HG03460 (cell line): ENCODE measurements around the gene TIGAR.

ENCODE experiments used
- ATAC-seq: cut with Tn5 transposase; IDR thresholded peaks from one replicate; pipeline ENCODE4 v1.9.1; 2021; ENCODE audit not compliant: unreplicated experiment

TIGAR gene

GRCh38 chr12:4320853-4321701, at the start of gene TIGAR:
TSS of gene TIGAR (plus strand) at chr12:4321213. CDS start at chr12:4321272, 59 bp downstream.
- peak; percentile 91 for ATAC-seq

GRCh38 chr12:4271717-4272423, 49.1 kb upstream of the TIGAR start:
- peak; percentile 46 for ATAC-seq

GRCh38 chr12:4272424-4273272, 48.4 kb upstream of the TIGAR start:
- ATAC-seq: no peak

GRCh38 chr12:4273273-4273651, 47.8 kb upstream of the TIGAR start:
- ATAC-seq: no peak

GRCh38 chr12:4273652-4274395, 47.2 kb upstream of the TIGAR start, which contains the start of gene CCND2:
TSS of gene CCND2 (plus strand) at chr12:4273762. CDS start at chr12:4274041, 279 bp downstream.
- ATAC-seq: peak; percentile 25

GRCh38 chr12:4274396-4275015, 46.5 kb upstream of the TIGAR start:
- no peak for ATAC-seq

GRCh38 chr12:4275016-4275869, 45.8 kb upstream of the TIGAR start:
- ATAC-seq: no peak

GRCh38 chr12:4275870-4276301, 45.1 kb upstream of the TIGAR start:
- no peak for ATAC-seq

- ATAC-seq: no peak
Observed at GRCh38 chr12:4276524-4277204, 44.3 kb upstream of the TIGAR start.

GRCh38 chr12:4277205-4277543, 43.8 kb upstream of the TIGAR start:
- no peak for ATAC-seq

GRCh38 chr12:4277857-4278256, 43.2 kb upstream of the TIGAR start:
- ATAC-seq: no peak

GRCh38 chr12:4278329-4279197, 42.5 kb upstream of the TIGAR start:
- no peak for ATAC-seq

- no peak for ATAC-seq
Observed at GRCh38 chr12:4279198-4279690, 41.8 kb upstream of the TIGAR start.

- no peak for ATAC-seq
Observed at GRCh38 chr12:4280351-4281163, 40.5 kb upstream of the TIGAR start.

- no peak for ATAC-seq
Observed at GRCh38 chr12:4281173-4281654, 39.8 kb upstream of the TIGAR start.

GRCh38 chr12:4282103-4282891, 38.7 kb upstream of the TIGAR start:
- ATAC-seq: no peak
